T-cell (primary cell): ENCODE measurements around the gene PEAR1. TPM values are rescaled to one million over a fixed set of nuclear protein-coding genes. Genes with fewer than 3 reads are reported as not detected.

Source experiments
- ATAC-seq, 4 experiments: fragments of 200-7000 bp in 3 of 4; fragments of 150-1000 bp in 1 of 4; cut with Tn5 transposase; replicated peaks in 1 of 4; 1 replicate in 3 of 4; 2 replicates in 1 of 4; pipeline ENCODE4 v1.10.0; 2021; ENCODE audit warnings: moderate library complexity in 3 of 4, mild to moderate bottlenecking in 2 of 4, moderate number of reproducible peaks in 1 of 4
- CTCF ChIA-PET, 2 donors: fragments of 300-600 bp; sonication (Branson Sonifier 250); formaldehyde crosslinking; loops; one replicate each; lab custom pipeline; 2022; ENCODE audit warnings: antibody characterized with exemption in 2 of 2; lab: Charles Lee
- POLR2A ChIA-PET, 2 donors: fragments of 300-600 bp; sonication (Branson Sonifier 250); formaldehyde crosslinking; loops; one replicate each; lab custom pipeline; 2022; ENCODE audit warnings: antibody characterized with exemption in 2 of 2; lab: Charles Lee
- DNase-seq, 35 experiments: peaks; one replicate each; pipeline versions ENCODE4 v3.0.0 to v3.0.0-alpha.2; 2013 to 2023
- H3K27ac ChIP-seq: one replicate; pipeline ENCODE4 v1.5.1; 2013; ENCODE audit warnings: low read length
- H3K27me3 ChIP-seq, 2 experiments: replicated peaks in 1 of 2; 1 replicate in 1 of 2; 2 replicates in 1 of 2; pipeline versions ENCODE4 v1.6.1 to v1.7.0; 2013; ENCODE audit warnings: low read length in 1 of 2, mixed read lengths in 1 of 2; ENCODE audit not compliant: control insufficient read depth in 2 of 2, insufficient read depth in 2 of 2; ENCODE audit errors: extremely low read depth in 1 of 2
- H3K36me3 ChIP-seq, 2 donors: 1 replicate in 1 of 2; 2 replicates in 1 of 2; pipeline versions ENCODE4 v1.6.1 to v1.7.0; 2013; ENCODE audit warnings: low read length in 1 of 2; ENCODE audit not compliant: control insufficient read depth in 2 of 2, insufficient read depth in 1 of 2; ENCODE audit errors: extremely low read depth in 1 of 2
- H3K4me1 ChIP-seq, 2 experiments: 1 replicate in 1 of 2; 2 replicates in 1 of 2; pipeline versions ENCODE4 v1.6.1 to v1.7.0; 2013; ENCODE audit warnings: low read length in 2 of 2, mixed read lengths in 1 of 2; ENCODE audit not compliant: insufficient read depth in 2 of 2, control insufficient read depth in 1 of 2; ENCODE audit errors: extremely low read depth in 1 of 2
- H3K4me3 ChIP-seq, 2 donors: 1 replicate in 1 of 2; 2 replicates in 1 of 2; pipeline versions ENCODE4 v1.5.1 to v1.7.0; 2013; ENCODE audit warnings: mild to moderate bottlenecking in 2 of 2, low read length in 1 of 2, moderate library complexity in 1 of 2; ENCODE audit not compliant: control insufficient read depth in 1 of 2; ENCODE audit errors: extremely low read depth in 1 of 2
- H3K9me3 ChIP-seq: 2 replicates; pipeline ENCODE4 v1.7.0; 2013
- H3K27ac Mint-ChIP-seq, 2 donors: one replicate each; pipeline ENCODE4 v1.8.0; 2020 to 2021; ENCODE audit warnings: mild to moderate bottlenecking in 2 of 2, mixed read lengths in 2 of 2
- H3K27me3 Mint-ChIP-seq, 2 donors: one replicate each; pipeline ENCODE4 v1.8.0; 2021 to 2022; ENCODE audit warnings: mixed read lengths in 2 of 2
- H3K36me3 Mint-ChIP-seq: one replicate; pipeline ENCODE4 v1.8.0; 2021; ENCODE audit warnings: mixed read lengths
- H3K4me1 Mint-ChIP-seq, 3 donors: one replicate each; pipeline ENCODE4 v1.8.0; 2020 to 2022; ENCODE audit warnings: mixed read lengths in 3 of 3, mild to moderate bottlenecking in 1 of 3
- H3K4me3 Mint-ChIP-seq, 3 donors: one replicate each; pipeline ENCODE4 v1.8.0; 2020 to 2022; ENCODE audit warnings: mild to moderate bottlenecking in 3 of 3, mixed read lengths in 3 of 3, moderate library complexity in 3 of 3
- H3K9me3 Mint-ChIP-seq, 3 donors: one replicate each; pipeline ENCODE4 v1.8.0; 2020 to 2022; ENCODE audit warnings: mixed read lengths in 3 of 3
- WGBS: methylation state at CpG from one replicate; pipeline ENCODE4 v1.1.5; 2013; ENCODE audit warnings: missing lambda C conversion rate; ENCODE audit not compliant: insufficient coverage; 5-methylcytosine and 5-hydroxymethylcytosine counted together
- total RNA-seq, 35 experiments: library from RNA in 6 of 35; stranded (reverse) in 6 of 35; fragments of 120-200 nt in 1 of 35; gene quantifications; one replicate each; pipeline versions ENCODE4 v1.2.1 to v1.2.4 and lab custom pipeline; 2013 to 2026

PEAR1 gene
- total RNA-seq, 5 donors from 2014 or later (not counting 1 experiment from before 2014, with no cell fraction given), result 0.09 to 0.67 (median 0.28) TPM

DNA sequence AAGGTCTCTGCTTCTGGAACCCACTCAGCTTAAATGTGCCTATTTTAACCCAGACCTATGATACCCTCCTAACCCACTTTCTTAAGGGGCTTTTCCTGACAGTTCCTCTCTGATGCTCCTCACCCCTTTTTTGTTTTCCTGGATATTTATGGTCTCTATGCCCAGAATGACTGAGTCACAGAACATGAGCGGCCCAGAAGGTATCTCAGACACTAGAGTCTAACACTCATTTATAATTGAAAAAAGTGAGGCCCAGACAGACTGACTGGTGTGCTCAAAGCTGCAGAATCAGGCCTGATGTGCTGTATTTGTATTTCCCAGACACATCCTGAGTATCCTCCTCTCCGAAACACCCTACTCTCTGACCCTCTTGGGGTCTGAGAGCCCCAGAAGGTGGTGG is 70.9 kb downstream of the PEAR1 start:
- DNase-seq (no peak), ATAC-seq (no peak)
- Histone ChIP-seq H3K36me3 (peaks cover 2 to 3% of the 10 kb centered on the region in 2 donors), H3K9me3 (no peaks in the 10 kb centered on the region), H3K27me3 (peaks cover 0 to 7% of the 10 kb centered on the region in 2 experiments), H3K27ac (no peak overlapping the region), H3K4me1 (peaks cover 13 to 29% of the 10 kb centered on the region in 2 experiments), H3K4me3 (no peak overlapping the region)
- ChIA-PET CTCF (interaction anchor here in 1 of 2 donors (0.6 kb wide), 1 partner anchor 72 kb away, joined by 6 read pairs; no protein-coding TSS in a partner anchor), POLR2A (no interaction called here)
- Mint-ChIP-seq H3K27ac (peak overlapping the region; percentile 95 to 96), H3K4me1 (peaks cover 36 to 43% (median 37%) of the 10 kb centered on the region in 3 donors), H3K9me3 (no peaks in the 10 kb centered on the region), H3K27me3 (peaks cover 6 to 17% of the 10 kb centered on the region in 2 donors), H3K4me3 (peak overlapping the region in 1 of 3 donors; percentile 85), H3K36me3 (peaks cover 26% of the 10 kb centered on the region)
- WGBS, result 67% methylated on average over 1 of the region's 2 CpGs

Other genes with a start within 250 kb of the PEAR1 start
- under 1 TPM in 3 of 5 donors, not detected in 2; 0.10 to 0.35 (median 0.25) TPM for gene NES, start 216.3 kb upstream of the PEAR1 start, total RNA-seq
- gene CRABP2, start 188.1 kb upstream of the PEAR1 start, total RNA-seq, result 1 to 10 TPM in 4 of 5 donors, under 1 TPM in 1; 0.76 to 3.6 (median 1.6) TPM
- gene METTL25B, start 165.2 kb upstream of the PEAR1 start, total RNA-seq, result 10 to 100 TPM; 13.0 to 36.1 (median 32.3) TPM
- 10 to 100 TPM; 35.3 to 63.7 (median 44.3) TPM for gene ISG20L2, start 165.0 kb upstream of the PEAR1 start, total RNA-seq
- gene MRPL24, start 152.6 kb upstream of the PEAR1 start, total RNA-seq, result 10 to 100 TPM; 23.8 to 66.6 (median 52.6) TPM
- gene HDGF, start 142.0 kb upstream of the PEAR1 start, total RNA-seq, result 100 to 1,000 TPM in 2 of 5 donors, 10 to 100 TPM in 3; 72.9 to 108 (median 90.3) TPM
- 10 to 100 TPM; 55.3 to 67.7 (median 65.4) TPM for gene PRCC, start 126.2 kb upstream of the PEAR1 start, total RNA-seq
- gene SH2D2A, start 76.9 kb upstream of the PEAR1 start, total RNA-seq, result 100 to 1,000 TPM in 1 of 5 donors, 10 to 100 TPM in 4; 42.8 to 110 (median 66.8) TPM
- gene INSRR, start 34.6 kb upstream of the PEAR1 start, total RNA-seq, result under 1 TPM in 1 of 5 donors, not detected in 4; 0.07 TPM
- 1 to 10 TPM in 1 of 5 donors, under 1 TPM in 4; 0.36 to 1.2 (median 0.60) TPM for gene NTRK1, start 32.9 kb upstream of the PEAR1 start, total RNA-seq
- gene LRRC71, start 26.9 kb downstream of the PEAR1 start, total RNA-seq, result not detected
- 10 to 100 TPM; 20.7 to 34.6 (median 34.1) TPM for gene ARHGEF11, start 152.0 kb downstream of the PEAR1 start, total RNA-seq
- not detected for gene ETV3L, start 206.1 kb downstream of the PEAR1 start, total RNA-seq
- 10 to 100 TPM; 30.6 to 86.3 (median 33.4) TPM for gene ETV3, start 244.7 kb downstream of the PEAR1 start, total RNA-seq